Trophoblast cell (in vitro differentiated cells and primary cell): ENCODE results near the gene GPR87.

ENCODE experiments used
- DNase-seq, 2 donors: peaks; one replicate each; pipeline ENCODE4 v3.0.0-alpha.2; 2016
- H2AFZ ChIP-seq: 2 replicates; pipeline ENCODE4 v1.6.1; 2013; ENCODE audit warnings: low read length, moderate library complexity, mild to moderate bottlenecking; ENCODE audit not compliant: insufficient read depth, poor library complexity
- H2AK5ac ChIP-seq: 2 replicates; pipeline ENCODE4 v1.6.1; 2013; ENCODE audit warnings: mild to moderate bottlenecking, low read length
- H2BK120ac ChIP-seq: 2 replicates; pipeline ENCODE4 v1.6.1; 2013; ENCODE audit warnings: low read length, mild to moderate bottlenecking, moderate library complexity; ENCODE audit not compliant: insufficient read depth, poor library complexity
- H2BK12ac ChIP-seq: 2 replicates; pipeline ENCODE4 v1.6.1; 2013; ENCODE audit warnings: mild to moderate bottlenecking, low read length, moderate library complexity
- H2BK5ac ChIP-seq: 2 replicates; pipeline ENCODE4 v1.6.1; 2013; ENCODE audit warnings: low read length, low read depth, moderate library complexity, mild to moderate bottlenecking; ENCODE audit not compliant: poor library complexity
- H3K14ac ChIP-seq: 2 replicates; pipeline ENCODE4 v1.6.1; 2013; ENCODE audit warnings: mild to moderate bottlenecking, low read length
- H3K18ac ChIP-seq: 2 replicates; pipeline ENCODE4 v1.6.1; 2013; ENCODE audit warnings: mild to moderate bottlenecking, low read length
- H3K23ac ChIP-seq: 2 replicates; pipeline ENCODE4 v1.6.1; 2013; ENCODE audit warnings: low read length
- H3K27ac ChIP-seq: 2 replicates; pipeline ENCODE4 v1.5.1; 2013; ENCODE audit warnings: low read depth, mild to moderate bottlenecking, inconsistent platforms, low read length, moderate library complexity
- H3K27me3 ChIP-seq: 2 replicates; pipeline ENCODE4 v1.6.1; 2013; ENCODE audit warnings: inconsistent platforms, mild to moderate bottlenecking, low read length, moderate library complexity; ENCODE audit not compliant: insufficient read depth
- H3K36me3 ChIP-seq, 2 experiments: 1 replicate in 1 of 2; 2 replicates in 1 of 2; pipeline ENCODE4 v1.6.1; 2013; ENCODE audit warnings: low read length in 2 of 2, mild to moderate bottlenecking in 2 of 2, moderate library complexity in 1 of 2; ENCODE audit not compliant: insufficient read depth in 2 of 2, control insufficient read depth in 1 of 2
- H3K4ac ChIP-seq: 2 replicates; pipeline ENCODE4 v1.6.1; 2013; ENCODE audit warnings: low read depth, mild to moderate bottlenecking, low read length, moderate library complexity
- H3K4me1 ChIP-seq, 2 experiments: 1 replicate in 1 of 2; 2 replicates in 1 of 2; pipeline ENCODE4 v1.6.1; 2013; ENCODE audit warnings: low read length in 2 of 2, mild to moderate bottlenecking in 2 of 2, moderate library complexity in 1 of 2; ENCODE audit not compliant: insufficient read depth in 2 of 2, control insufficient read depth in 1 of 2
- H3K4me2 ChIP-seq: 2 replicates; pipeline ENCODE4 v1.6.1; 2013; ENCODE audit warnings: inconsistent platforms, mild to moderate bottlenecking, low read length, moderate library complexity
- H3K4me3 ChIP-seq: 2 replicates; pipeline ENCODE4 v1.5.1; 2013; ENCODE audit warnings: mild to moderate bottlenecking, low read depth, low read length, inconsistent platforms
- H3K79me1 ChIP-seq: one replicate; pipeline ENCODE4 v1.6.1; 2013; ENCODE audit warnings: low read length
- H3K79me2 ChIP-seq: 2 replicates; pipeline ENCODE4 v1.6.1; 2013; ENCODE audit warnings: low read length, mild to moderate bottlenecking; ENCODE audit not compliant: control insufficient read depth, insufficient read depth, poor library complexity
- H3K9ac ChIP-seq: 2 replicates; pipeline ENCODE4 v1.6.1; 2013; ENCODE audit warnings: mild to moderate bottlenecking, low read length
- H3K9me3 ChIP-seq: 2 replicates; pipeline ENCODE4 v1.6.1; 2013; ENCODE audit warnings: low read depth, mild to moderate bottlenecking, control low read depth, inconsistent platforms, low read length; ENCODE audit not compliant: insufficient read depth
- H4K12ac ChIP-seq: 2 replicates; pipeline ENCODE4 v1.6.1; 2013; ENCODE audit warnings: low read depth, mild to moderate bottlenecking, low read length, moderate library complexity
- H4K8ac ChIP-seq: 2 replicates; pipeline ENCODE4 v1.6.1; 2013; ENCODE audit warnings: low read depth, mild to moderate bottlenecking, low read length, moderate library complexity
- H4K91ac ChIP-seq: one replicate; pipeline ENCODE4 v1.6.1; 2013; ENCODE audit warnings: low read depth, mild to moderate bottlenecking, low read length, moderate library complexity
- WGBS: extraction: QIAGEN DNeasy Blood & Tissue Kit; methylation state at CpG from one replicate; pipeline ENCODE4 v1.1.7; 2013; ENCODE audit warnings: missing lambda C conversion rate; ENCODE audit not compliant: insufficient read length, insufficient coverage; ENCODE audit errors: extremely low coverage; 5-methylcytosine and 5-hydroxymethylcytosine counted together

The GPR87 gene

DNA sequence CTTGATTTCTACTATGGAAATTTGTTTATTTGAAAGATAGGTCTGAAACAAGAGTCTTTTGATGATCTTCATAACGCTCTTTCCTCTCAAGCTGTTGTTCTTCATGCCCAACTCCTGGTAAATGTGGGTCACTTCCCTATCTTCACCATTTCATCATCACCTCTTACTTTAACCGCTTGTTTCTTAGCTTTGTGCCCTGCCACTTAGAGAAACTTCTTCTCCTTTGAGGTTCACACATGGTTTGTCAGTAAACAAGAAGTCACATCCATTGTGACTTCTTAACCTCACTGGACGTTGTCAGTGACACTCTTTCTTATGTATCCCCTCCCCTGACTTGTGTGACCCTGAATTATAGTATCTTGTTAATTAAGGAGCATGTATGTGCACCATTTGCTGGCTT is 29.7 kb upstream of the GPR87 start:
- Histone ChIP-seq H4K91ac (no peak overlapping the region), H3K4me3 (no peak overlapping the region), H3K79me1 (no peaks in the 10 kb centered on the region), H3K4me1 (no peaks in the 10 kb centered on the region), H3K27me3 (no peaks in the 10 kb centered on the region), H3K9me3 (no peaks in the 10 kb centered on the region), H4K8ac (no peak overlapping the region), H3K9ac (no peak overlapping the region), H3K27ac (no peak overlapping the region), H2AK5ac (no peak overlapping the region), H3K4ac (no peak overlapping the region), H3K4me2 (no peak overlapping the region), H3K79me2 (no peaks in the 10 kb centered on the region), H4K12ac (no peak overlapping the region), H2BK5ac (no peak overlapping the region), H2AFZ (no peak overlapping the region), H2BK12ac (no peak overlapping the region), H3K36me3 (peaks cover 0 to 1% of the 10 kb centered on the region in 2 experiments), H2BK120ac (no peak overlapping the region), H3K23ac (no peak overlapping the region), H3K14ac (no peak overlapping the region), H3K18ac (no peak overlapping the region)
- DNase-seq = no peak
- WGBS = no CpG with 5 or more reads among the region's 3 CpGs

DNA sequence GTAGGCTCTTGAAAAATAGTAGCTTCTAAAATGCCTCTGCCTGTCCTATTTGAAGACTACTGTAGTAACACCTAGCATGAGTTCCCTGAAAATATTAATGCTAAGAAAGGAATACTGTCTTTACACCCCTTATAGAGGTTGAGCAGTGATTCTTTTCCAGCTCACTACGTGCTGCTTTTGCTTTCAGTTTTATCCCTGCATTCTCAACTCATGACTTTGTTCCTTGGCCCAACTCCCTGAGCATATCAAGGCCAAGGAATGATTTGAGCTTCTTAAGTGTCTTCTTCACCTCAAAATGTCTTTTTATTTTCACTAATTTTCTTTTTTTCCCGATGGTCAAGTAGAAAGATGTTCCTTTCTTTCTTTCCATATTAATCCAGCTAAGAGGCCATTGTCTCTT is 29.2 kb upstream of the GPR87 start:
- Histone ChIP-seq H4K91ac (no peak overlapping the region), H2BK120ac (no peak overlapping the region)

DNA sequence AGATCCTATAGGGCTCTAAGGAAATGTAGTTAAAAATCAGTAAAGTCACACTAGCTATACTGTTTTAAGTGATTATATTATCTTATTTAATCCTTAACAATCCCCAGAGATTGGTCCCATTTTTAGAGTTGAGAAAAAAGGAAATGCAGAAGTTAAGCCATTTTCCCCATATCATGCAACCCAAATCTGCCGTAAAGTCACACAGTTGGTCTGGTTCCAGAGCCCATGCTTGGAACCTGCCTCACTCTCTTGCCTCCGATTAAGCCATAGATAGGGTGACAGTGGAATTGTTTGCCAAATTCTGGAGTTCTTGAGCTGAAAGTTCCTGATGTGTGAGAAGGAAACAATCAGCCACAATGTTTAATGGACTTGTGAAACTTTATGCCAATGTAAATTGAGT is 15.1 kb upstream of the GPR87 start:
- Histone ChIP-seq H3K27me3 (no peaks in the 10 kb centered on the region), H3K79me2 (no peaks in the 10 kb centered on the region), H2AK5ac (no peak overlapping the region), H3K27ac (no peak overlapping the region), H4K12ac (no peak overlapping the region), H3K4me2 (no peak overlapping the region), H3K4me1 (no peaks in the 10 kb centered on the region), H2BK5ac (no peak overlapping the region), H3K4ac (no peak overlapping the region), H3K9me3 (no peaks in the 10 kb centered on the region), H3K36me3 (no peaks in the 10 kb centered on the region), H3K23ac (no peak overlapping the region), H3K18ac (no peak overlapping the region), H2AFZ (no peak overlapping the region), H3K79me1 (no peaks in the 10 kb centered on the region), H3K14ac (no peak overlapping the region), H2BK120ac (no peak overlapping the region), H3K4me3 (no peak overlapping the region), H2BK12ac (no peak overlapping the region), H3K9ac (no peak overlapping the region), H4K91ac (no peak overlapping the region), H4K8ac (no peak overlapping the region)
- no CpG with 5 or more reads among the region's 2 CpGs for WGBS
- DNase-seq = no peak

More for the DNA sequence above, 29.2 kb upstream of the GPR87 start:
- Histone ChIP-seq H3K4me3 (no peak overlapping the region), H3K27me3 (no peaks in the 10 kb centered on the region), H3K27ac (no peak overlapping the region), H3K14ac (no peak overlapping the region), H2AFZ (no peak overlapping the region), H3K4me2 (no peak overlapping the region), H3K9me3 (no peaks in the 10 kb centered on the region), H3K4me1 (no peaks in the 10 kb centered on the region), H3K23ac (no peak overlapping the region), H3K9ac (no peak overlapping the region), H4K8ac (no peak overlapping the region), H3K79me1 (no peaks in the 10 kb centered on the region), H2BK12ac (no peak overlapping the region), H2AK5ac (no peak overlapping the region), H3K36me3 (peaks cover 0 to 1% of the 10 kb centered on the region in 2 experiments), H3K79me2 (no peaks in the 10 kb centered on the region), H4K12ac (no peak overlapping the region), H2BK5ac (no peak overlapping the region), H3K18ac (no peak overlapping the region), H3K4ac (no peak overlapping the region)
- WGBS = no CpG with 5 or more reads among the region's 2 CpGs
- DNase-seq = no peak

DNA sequence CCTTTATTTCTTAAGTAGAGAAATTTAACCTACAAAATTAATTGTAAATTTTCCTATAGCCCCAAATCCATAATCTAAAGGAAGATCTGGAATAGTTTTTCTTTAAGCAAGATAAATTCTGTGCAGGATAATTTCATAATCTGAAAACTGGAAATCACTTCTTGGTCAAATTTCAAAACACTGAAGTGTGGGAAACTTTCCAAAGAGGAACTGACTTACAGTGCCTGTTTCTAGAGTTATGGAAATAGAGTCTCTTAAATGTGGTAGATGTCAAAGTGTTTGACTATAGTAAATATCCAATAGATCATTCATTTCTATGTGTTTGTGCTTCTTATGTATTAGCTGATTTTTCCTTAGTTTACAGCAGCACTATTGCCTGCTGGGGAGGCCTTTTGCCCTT is 14.3 kb upstream of the GPR87 start:
- Histone ChIP-seq H3K4me2 (no peak overlapping the region), H3K4ac (no peak overlapping the region), H2AK5ac (no peak overlapping the region), H2BK120ac (no peak overlapping the region), H4K12ac (no peak overlapping the region), H4K91ac (no peak overlapping the region), H3K18ac (no peak overlapping the region), H3K79me2 (no peaks in the 10 kb centered on the region), H3K23ac (no peak overlapping the region), H3K36me3 (no peaks in the 10 kb centered on the region), H4K8ac (no peak overlapping the region), H2AFZ (no peak overlapping the region), H3K79me1 (no peaks in the 10 kb centered on the region), H3K27ac (no peak overlapping the region), H3K4me1 (no peaks in the 10 kb centered on the region), H3K14ac (no peak overlapping the region), H3K9ac (no peak overlapping the region), H3K4me3 (no peak overlapping the region), H3K9me3 (no peaks in the 10 kb centered on the region), H3K27me3 (no peaks in the 10 kb centered on the region), H2BK12ac (no peak overlapping the region), H2BK5ac (no peak overlapping the region)
- DNase-seq = no peak
